HG03342 (cell line): ENCODE measurements around the gene EID2B.

Experiments used
- ATAC-seq: cut with Tn5 transposase; IDR thresholded peaks from one replicate; pipeline ENCODE4 v1.9.1; 2021; ENCODE audit warnings: mild to moderate bottlenecking, moderate library complexity; ENCODE audit not compliant: unreplicated experiment

EID2B gene

GRCh38 chr19:39533003-39533512 is 406 bp upstream of the EID2B start:
- ATAC-seq: no peak

GRCh38 chr19:39531834-39532232 is 819 bp downstream of the EID2B start:
- no peak for ATAC-seq

GRCh38 chr19:39525205-39525604 is 7.4 kb downstream of the EID2B start:
- ATAC-seq: no peak

- no peak for ATAC-seq
Measured at GRCh38 chr19:39524495-39524894, 8.2 kb downstream of the EID2B start.

- no peak for ATAC-seq
Measured at GRCh38 chr19:39520541-39521484, 11.8 kb downstream of the EID2B start.

GRCh38 chr19:39518975-39519374 is 13.7 kb downstream of the EID2B start:
- ATAC-seq: no peak

- no peak for ATAC-seq
Measured at GRCh38 chr19:39518458-39518857, 14.2 kb downstream of the EID2B start.

GRCh38 chr19:39517432-39517831 is 15.2 kb downstream of the EID2B start:
- no peak for ATAC-seq

GRCh38 chr19:39516270-39516669 is 16.4 kb downstream of the EID2B start:
- ATAC-seq: no peak

- no peak for ATAC-seq
Measured at GRCh38 chr19:39515551-39516191, 17.0 kb downstream of the EID2B start.

- no peak for ATAC-seq
Measured at GRCh38 chr19:39514840-39515550, 17.7 kb downstream of the EID2B start, which contains the start of gene SELENOV. Gene SELENOV (plus strand): TSS chr19:39515139. CDS start chr19:39515213, 74 bp downstream.

- no peak for ATAC-seq
Measured at GRCh38 chr19:39512988-39513387, 19.7 kb downstream of the EID2B start.

- no peak for ATAC-seq
Measured at GRCh38 chr19:39509233-39509632, 23.4 kb downstream of the EID2B start.

GRCh38 chr19:39508629-39509028 is 24.0 kb downstream of the EID2B start:
- ATAC-seq: no peak

- no peak for ATAC-seq
Measured at GRCh38 chr19:39507715-39508364, 24.8 kb downstream of the EID2B start.

- peak; percentile 55 for ATAC-seq
Measured at GRCh38 chr19:39506944-39507714, 25.5 kb downstream of the EID2B start.

GRCh38 chr19:39506598-39506943 is 26.1 kb downstream of the EID2B start:
- ATAC-seq: no peak

- ATAC-seq: no peak
Measured at GRCh38 chr19:39502640-39503417, 29.8 kb downstream of the EID2B start.

GRCh38 chr19:39501340-39501739 is 31.3 kb downstream of the EID2B start:
- no peak for ATAC-seq
